GM18858 (cell line): ENCODE data around the gene CNTN4.
"Not testable (repeated sequence)": the region's sequence is repeated elsewhere in the genome, so short reads cannot be mapped to it uniquely, and the experiment has no call there.

Source experiments
- ATAC-seq: cut with Tn5 transposase; IDR thresholded peaks from one replicate; pipeline ENCODE4 v1.9.1; 2021; ENCODE audit not compliant: unreplicated experiment

The CNTN4 gene

DNA sequence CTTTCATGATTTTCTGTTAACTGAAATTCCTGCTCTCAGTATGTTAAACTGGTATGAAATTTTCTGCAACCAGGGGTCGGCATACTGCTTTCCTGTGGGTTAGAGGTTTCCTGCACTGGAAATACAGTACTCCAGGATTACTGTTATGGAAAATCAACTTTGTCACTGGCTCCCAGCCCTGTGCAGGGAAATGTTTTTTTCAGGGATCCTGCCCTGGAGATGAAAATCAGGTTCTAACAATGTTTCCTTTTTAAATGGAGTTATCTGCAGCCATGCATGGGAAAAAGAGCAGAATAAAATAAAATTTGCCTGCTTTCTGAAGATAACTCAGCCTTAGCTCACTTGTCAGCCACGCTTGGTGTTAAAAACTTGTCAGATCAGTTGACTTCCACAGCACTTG lies 791.1 kb downstream of the CNTN4 start:
- ATAC-seq, result no peak

DNA sequence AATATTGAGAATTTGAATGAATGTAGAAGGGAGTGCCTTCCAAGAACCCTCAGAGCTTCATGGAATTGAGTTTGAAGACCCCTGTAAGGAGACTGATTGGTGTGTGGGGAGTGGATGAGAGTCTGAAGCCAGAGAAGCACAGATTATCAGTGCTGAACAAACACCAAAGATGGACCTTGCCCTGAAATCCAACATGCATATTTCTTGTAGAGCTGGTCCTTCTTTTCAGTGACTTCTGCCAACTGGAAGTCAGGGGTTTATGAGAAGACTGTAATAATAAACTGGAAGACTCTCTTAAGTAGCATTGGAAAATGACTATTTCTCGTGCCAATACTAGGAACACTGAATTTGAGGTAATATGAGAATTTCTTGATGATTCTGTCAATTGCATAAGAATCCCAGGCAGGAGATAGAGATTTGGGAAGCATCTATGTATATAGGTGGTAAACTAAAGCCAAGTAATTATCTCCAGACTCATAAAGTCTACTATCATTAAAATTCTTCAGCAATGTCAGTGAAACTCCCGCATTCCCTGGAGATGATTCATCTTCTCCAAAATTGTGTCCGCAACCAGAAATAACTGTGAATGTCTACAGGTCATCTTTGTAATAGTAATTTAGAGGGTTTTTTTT lies 797.8 kb downstream of the CNTN4 start:
- no peak for ATAC-seq

DNA sequence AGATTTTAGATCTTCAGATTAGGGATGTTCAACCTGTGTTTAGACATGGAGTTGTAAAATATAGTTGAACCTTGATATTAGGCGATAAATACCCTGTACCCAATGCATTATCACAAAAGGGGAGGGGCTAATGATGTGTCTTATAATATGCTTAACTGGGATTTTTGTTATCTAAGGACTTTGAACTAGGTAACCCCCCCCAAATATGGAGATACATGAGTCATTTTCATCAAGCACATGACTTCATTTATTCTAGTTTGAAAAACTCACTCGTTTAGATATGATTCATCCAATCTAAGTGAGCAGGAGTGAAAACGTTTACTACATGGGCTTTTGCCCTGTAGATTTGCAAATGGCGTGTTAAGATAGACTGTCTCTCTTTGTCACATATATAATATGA lies 799.2 kb downstream of the CNTN4 start:
- no peak for ATAC-seq

DNA sequence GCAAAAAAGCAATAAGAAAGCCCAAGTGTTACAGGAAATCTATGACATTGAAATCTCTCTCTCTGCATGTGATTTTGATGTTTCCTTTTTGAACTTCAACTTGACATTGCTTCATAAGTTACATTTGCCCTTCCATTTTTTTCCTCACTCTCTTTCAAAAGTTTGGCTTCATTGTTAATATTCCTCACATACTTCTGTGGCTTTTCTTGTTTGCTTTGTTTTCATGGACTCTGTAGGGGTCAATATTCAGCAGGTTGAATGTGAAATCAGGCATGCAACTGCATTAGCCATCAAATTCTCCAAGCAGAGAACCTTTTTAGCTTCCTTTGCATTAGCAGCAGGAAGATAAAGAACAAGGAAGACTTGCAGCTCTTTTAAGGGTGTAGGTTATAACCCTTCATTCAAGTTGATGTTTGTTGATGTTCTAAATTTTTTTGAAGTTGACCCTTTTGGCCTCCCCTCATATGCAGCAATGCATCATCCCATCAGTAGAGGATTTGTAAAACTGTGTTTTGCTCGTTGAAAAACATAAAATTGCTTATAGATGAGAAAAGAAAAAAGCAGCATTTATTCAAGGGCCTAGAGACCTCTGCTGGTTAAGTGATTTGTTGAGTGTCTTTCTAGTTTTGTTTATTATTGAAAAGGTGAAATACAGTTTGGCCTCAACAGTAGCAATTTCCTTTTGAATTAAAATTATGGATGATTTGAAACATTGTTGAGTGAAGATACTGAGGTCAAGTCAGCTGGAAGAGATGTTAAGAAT lies 800.1 kb downstream of the CNTN4 start:
- no peak for ATAC-seq

DNA sequence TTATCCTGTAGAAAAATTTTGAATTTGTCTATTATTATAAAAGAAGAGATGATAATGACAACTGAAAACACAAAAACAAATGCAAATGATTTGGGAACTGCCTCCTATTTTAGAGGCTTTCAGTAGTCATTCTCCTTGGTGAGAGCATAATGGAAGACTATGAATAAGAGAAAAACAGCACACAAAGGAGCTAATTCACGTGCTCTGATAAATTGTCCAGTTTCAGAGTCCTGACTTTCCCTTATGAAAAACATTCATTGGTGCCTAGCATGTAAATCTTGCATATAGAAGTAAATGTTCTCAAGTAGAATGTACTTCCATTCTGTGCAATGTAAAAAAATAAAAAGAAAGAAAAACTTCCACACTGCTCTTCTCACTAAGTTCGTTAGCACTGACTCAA lies 805.4 kb downstream of the CNTN4 start:
- no peak for ATAC-seq

DNA sequence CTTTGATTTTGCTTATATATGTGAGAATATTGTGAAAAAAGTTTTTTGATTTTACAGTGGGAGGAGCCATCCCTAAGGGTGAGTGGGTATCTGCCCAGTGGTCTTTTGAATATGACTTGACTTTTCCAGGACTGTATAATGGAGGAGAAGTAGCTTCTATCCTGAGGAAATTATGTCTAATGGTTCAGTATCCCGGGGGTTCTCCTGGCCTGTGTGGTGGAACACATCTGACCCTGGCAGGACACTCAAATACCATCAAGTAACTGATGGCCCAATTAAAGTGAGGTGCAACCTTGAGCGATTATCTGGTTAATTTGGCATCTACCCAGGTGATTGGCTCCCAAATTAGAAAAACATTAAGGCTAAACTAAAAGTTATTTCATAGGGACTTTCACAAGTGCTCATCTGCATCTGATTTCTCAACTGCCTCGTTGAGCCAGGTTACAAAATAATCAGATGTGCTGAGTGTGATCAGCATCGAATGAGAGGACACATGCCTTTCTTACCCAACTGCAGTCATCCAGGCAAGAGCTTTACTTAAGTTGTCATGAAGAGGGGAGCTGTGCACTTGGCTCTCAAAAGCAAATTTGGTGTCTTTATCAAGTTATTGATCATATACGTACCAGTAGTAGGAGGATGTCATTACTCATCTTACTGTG lies 810.2 kb downstream of the CNTN4 start:
- no peak for ATAC-seq

DNA sequence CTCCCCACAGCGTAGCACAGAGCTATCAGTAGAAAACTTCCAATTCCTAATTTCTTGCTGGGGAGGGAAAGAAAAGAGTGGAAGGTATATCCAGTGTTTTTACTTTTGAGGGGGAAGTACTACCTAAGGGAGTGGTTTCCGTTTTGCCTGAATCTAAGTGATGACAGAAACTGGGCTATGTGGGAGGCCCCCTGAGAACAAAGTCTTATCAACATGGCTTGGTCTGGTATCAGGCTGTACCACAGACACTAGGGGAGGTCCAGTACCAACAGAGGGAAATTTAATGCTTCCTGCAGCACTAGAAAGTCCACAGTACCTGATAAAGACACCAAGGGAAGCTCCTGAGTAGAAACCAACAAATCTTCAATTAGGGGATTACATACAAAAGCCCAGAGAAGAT lies 812.3 kb downstream of the CNTN4 start:
- no peak for ATAC-seq

DNA sequence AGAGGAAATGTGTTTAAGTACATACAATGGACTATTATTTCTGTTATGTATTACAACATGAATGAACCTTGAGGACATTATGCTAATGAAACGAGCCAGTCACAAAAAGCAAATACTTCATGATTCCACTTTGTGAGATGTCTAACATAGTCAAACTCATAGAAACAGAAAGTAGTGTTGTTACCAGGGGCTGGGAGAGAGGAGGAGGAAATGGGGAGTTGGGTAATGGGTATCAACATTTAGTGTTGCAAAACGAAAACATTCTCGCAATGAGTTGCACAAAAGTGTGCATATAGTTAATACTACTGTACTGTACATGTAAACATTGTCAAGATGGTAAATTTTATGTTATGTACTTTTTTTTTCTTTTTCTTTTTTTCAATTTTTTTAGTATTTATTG lies 817.2 kb downstream of the CNTN4 start:
- ATAC-seq, result no peak

DNA sequence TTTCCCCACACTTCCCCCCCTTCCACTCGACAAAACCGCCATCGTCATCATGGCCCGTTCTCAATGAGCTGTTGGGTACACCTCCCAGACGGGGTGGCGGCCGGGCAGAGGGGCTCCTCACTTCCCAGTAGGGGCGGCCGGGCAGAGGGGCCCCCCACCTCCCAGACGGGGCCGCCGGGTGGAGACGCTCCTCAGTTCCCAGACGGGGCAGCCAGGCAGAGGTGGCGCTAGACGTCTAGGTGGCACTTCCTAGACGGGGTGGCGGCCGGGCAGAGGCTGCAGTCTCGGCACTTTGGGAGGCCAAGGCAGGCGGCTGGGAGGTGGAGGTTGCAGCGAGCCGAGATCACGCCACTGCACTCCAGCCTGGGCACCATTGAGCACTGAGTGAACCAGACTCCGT lies 818.0 kb downstream of the CNTN4 start:
- not testable (repeated sequence) for ATAC-seq

DNA sequence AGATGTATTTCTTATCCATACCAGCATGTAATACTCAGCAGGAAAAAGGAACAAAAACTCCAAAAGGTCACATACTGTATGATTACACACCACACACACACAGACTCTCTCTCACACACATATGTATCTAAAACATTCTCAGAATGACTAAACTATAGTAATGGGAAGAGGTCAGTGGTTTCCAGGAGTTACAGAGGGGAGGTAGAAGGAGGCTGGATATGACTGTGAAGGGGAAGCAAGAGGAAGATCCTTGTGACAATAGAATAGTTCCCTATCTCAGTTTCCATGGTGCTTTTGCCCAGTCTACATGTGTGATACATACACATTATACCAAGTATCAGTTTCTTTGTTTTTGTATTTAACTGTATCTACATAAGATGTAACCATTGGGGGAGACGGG lies 821.4 kb downstream of the CNTN4 start:
- peak; percentile 74 for ATAC-seq

DNA sequence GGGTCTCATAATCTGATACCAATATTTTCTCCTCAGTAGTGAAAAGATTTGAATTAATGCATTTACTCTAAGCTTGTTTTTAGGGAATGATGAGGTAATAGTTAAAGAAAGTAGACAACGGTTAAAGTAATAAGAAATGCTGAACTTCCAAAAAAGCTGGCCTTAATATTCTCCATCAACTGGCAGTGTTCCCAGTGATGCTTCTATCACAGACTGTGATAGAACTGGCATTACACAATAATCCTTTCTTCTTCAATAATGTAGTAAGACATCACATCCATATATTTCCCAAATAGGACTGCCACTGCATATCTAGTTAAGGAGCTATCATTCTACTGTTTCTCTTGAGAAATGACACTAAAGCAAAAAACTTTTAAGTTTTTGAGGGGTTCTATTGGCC lies 822.8 kb downstream of the CNTN4 start:
- no peak for ATAC-seq

DNA sequence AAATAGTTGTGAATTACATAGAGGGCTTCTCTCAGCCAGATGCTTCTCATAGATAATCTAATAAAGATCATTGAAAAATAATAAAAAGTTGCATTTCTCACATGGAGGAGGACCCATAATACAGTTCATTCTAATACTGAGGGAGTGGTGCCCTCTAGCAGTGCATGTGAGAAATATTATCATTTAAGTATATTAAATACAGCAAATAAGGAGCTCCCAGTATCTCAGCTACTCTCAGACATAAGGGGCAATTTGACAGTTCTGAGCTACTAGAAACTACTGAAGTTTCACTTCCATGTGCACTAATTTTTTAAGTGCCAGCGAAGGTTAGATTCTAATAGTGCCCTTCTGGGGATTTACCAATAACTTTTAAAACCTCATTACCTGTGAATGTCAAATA lies 823.2 kb downstream of the CNTN4 start:
- peak; percentile 67 for ATAC-seq

DNA sequence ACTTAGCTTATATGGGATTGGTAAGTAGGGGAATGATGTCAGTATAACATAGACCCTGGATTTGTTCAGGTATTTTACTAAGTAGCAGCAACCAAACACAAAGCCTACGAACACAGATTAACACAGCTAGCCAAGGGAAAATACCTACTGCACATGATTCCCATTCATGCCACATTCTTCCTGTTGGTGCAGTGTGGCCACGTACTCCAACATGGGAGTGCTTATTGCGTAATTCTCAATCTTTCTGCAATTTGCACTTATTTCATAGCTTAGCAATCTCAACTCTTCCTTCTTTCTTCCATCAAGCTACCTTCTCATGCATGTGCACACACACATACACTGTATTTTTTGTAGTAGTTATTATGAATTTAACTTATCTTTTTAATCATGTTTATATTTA lies 824.7 kb downstream of the CNTN4 start:
- no peak for ATAC-seq

DNA sequence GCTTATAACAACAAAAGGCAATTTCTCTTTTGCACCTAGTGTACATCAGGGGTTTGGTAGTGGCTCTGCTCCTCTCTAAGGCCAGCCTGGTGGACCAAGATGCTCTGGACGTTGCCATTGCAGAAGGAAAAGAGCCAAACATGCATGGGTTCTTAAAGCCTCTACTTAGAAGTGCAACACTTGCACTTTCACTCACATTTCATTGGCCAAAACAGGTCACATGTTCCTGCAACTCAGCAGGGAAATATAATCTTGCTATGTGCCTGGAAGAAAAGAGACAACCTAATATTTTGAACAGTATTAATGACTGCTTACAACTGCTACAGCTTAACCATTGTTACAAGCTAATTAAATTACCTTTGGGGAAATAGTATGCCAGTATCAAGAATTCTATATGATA lies 828.6 kb downstream of the CNTN4 start:
- no peak for ATAC-seq

DNA sequence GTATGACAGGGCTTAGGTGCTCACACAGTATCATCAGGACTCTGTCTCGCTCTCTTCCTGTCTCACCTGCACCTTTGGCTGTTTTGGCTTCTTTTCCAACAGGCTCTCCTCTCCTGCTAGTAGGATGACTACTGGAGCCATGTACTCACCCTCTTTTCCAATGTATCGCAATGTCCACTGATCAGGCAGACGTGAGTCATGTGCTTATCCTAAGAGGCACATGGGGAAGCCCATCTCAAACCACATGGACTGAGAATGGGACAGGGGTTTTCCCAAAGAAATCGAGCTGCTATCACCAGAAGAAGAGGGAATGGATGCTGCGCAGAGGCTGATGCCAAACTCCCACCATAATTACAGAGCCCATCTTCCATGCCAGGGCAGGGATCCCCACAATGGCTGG lies 830.9 kb downstream of the CNTN4 start:
- ATAC-seq, result no peak

DNA sequence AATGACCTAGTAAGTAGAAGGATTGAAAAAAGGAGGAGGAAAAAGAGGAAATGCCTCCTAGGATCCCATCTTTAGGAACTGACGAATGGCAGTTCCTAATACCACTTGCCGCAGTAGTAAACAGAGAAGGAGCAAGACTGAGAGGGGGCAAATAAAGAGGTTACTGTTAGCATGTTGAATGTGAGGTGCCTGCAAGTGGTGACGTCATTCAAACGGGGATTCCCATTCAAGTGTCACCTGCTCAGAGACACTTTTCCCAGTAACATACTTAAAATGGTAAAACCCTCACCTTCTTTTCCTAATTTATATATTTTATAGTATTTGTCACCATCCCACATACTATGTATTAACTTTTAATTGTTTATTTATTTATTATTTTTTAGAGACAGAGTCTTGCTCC lies 832.6 kb downstream of the CNTN4 start:
- no peak for ATAC-seq

DNA sequence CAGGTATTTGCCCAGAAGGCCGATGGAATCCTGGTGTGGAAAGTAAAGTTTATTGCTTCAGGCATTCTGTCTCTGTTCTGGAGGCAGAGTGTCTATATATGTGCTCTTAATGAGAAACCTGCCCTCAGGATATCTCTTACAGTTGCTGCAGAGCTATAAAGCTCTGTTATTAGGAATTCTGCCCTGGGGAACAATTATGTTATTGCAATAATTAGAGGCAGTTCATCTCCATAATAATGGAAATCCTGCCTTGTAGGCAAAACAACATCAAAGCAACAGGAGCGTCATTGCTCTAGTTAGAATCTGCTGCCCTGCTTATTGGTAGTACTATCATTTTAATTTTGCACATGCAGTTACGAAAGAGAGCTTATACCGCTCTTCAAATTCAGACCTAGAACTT lies 835.9 kb downstream of the CNTN4 start:
- ATAC-seq, result no peak

DNA sequence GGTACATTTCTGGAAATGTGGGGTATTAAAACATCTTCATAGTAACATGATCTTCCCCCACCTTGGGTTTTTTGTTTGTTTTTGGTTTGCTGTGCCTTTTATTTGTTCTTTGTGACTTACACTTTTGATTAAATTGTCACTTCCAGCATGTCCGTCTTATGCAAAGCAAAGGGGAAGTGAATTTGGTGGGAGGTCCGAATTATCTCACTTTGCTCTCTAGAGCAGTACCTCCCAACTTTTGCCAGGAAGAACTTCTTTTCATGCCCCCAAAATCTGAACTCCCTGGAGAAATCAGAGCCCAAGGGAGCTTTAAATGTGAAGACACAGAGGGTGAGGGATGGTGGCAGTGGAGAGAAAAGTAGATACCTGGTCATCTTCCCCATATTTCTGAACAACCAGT lies 838.4 kb downstream of the CNTN4 start:
- ATAC-seq, result no peak

DNA sequence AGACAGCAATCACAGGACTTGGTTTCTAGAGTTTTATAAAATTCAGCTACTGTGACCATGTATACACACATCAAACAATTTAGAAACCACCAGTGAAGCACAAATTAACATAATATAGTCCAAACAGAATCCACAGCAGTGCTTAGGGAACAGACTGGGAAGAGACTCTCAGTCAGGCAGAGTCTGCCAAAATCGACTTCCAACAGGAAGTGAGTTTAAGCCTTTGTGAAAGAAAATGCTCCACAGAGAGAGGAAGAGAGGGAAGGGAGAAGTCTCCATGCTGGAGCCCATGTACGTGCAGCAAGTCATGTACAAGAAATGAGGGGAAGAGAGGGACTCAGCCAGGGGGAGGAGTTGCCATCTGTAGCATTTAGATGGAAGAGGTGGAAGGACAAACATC lies 838.9 kb downstream of the CNTN4 start:
- no peak for ATAC-seq

DNA sequence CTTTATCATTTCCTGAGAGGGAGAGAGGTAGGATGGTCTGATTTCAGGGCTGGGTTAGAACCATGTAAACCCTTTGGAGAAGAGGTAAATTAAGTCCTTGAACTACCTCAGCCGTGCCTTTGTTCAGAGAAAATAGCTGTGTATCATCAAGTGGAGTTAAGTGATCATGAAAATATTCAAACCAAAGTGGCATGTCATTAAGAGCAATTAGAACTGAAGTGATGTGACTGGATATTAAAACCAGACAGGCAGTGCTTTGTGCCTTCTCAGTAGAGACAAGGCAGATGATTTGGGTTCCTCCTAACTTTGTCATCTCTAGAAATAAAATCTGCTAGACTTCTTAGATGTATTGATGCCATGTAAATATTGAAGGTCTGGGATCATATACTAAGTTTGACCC lies 840.0 kb downstream of the CNTN4 start:
- no peak for ATAC-seq

DNA sequence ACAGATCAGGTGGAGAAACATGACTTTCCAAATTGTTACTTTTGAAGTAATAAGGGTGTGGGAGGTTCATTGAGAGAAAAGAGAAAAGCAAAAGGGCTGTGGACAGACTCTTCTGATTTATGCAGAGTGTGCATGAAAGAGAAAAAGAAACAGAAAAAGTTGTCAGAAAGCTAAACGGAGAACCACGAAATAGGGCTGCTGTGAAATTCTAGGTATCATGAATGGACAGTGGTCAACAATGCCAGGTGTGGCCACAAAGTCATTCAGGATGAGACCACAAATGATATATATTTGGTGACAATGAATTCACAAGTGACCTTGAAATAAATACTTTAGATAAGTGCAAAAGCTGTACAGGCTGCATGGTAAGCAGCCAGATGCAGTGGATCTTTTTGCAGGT lies 841.4 kb downstream of the CNTN4 start:
- no peak for ATAC-seq

DNA sequence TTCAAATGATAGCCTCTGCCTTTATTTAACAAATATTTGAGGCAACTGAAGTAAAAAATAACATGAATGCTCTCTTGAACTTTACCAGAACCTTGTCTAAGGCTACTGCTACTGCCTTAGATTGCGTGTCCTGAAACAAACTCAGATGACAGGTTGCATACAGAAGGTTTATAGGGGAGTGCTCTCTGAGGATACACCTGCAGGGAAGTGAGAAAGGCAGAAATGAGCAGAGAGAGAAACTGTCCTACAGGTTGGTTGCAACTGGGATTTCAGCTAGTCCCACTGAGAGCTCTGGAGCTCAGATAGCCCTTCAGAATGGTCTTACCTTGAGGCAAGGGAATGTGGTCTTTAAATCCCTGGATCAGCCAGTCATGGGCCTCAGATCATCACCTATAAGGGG lies 846.0 kb downstream of the CNTN4 start:
- ATAC-seq, result peak; percentile 95
